DMS79 treated with DMSO at 0.1 percent for 48 hours (cell line): ENCODE data around the gene CEP44.
A peak's percentile ranks its signal among the peaks of the same experiment; 100 is the strongest.
"Not testable (repeated sequence)": the region's sequence is repeated elsewhere in the genome, so short reads cannot be mapped to it uniquely, and the experiment has no call there.

Experiments
- DNase-seq: peaks from one replicate; lab custom pipeline; 2025; lab: John Stamatoyannopoulos, UW

CEP44 gene

GRCh38 chr4:174279433-174280155 is 4.1 kb upstream of the CEP44 start:
- no peak for DNase-seq

- no peak for DNase-seq
Measured at GRCh38 chr4:174281182-174281737, 2.5 kb upstream of the CEP44 start.

DNA sequence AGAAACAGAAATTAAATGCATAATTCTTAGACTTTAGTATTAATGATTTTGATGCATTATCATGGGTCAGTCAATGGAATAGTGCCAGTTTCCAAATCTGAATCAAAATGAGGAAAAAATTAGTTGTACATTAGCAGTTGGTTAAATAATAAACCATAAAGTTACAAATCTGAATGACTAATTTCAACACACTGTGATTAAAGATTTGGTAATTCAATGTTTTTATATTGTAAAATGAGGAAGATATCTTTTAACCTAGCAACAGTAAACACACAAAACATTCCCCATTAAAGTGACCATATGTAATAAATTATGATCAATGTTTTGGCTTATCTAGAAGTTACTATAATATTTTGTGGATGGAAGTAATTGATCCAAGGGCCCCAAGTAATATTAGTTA is 1.8 kb upstream of the CEP44 start:
- no peak for DNase-seq

DNA sequence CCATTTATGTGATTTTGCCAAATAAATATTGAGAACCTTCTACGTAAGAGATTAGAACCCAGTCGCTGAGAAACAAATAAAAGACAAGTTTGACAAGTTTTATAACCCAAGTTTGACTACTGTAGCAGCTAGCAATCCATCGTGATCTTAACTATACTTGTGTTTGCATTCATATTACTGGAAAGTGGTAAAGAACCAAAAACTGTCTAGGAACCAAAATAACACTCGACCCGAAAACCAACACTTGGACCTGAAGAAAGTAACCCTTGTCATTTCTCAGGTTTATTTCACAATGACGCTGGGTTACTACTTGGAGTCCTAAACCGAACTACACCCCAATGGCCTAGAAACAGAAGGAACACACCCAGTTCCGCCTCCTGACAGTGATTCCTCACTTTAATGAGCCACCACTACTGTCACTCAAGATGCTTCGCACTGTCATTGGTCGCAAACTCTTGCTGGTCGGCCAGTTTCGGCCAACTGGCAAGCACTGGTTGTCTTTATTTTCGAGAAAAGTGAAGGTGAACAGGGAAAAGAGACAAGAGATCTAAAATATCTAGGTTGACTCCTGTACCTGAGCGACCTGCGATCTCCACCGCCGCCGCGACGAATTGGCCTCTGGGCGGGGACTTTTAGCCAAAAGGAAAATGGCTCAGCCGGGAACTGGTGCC is 740 bp upstream of the CEP44 start:
- DNase-seq, result peak; percentile 61

DNA sequence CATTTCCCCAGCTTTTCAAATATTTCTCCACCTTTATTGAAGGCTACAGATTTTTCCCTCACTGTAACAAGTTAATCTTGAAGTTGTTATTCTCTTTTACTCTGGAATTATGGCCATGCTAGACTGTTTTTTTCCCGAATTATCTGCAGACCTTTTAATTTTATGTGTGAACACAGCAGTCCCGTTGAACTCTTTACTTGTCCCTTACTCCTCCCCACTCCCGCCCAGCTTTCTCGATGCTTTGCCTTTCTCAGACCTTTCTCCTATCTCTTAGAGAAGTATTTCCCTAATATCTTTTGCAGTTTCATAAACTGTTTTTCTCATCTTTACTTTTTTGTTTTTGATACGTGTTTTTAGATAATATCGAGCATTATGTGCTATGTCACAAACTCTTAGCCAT is 776 bp downstream of the CEP44 start:
- no peak for DNase-seq

GRCh38 chr4:174286870-174287269 is 3.2 kb downstream of the CEP44 start:
- no peak for DNase-seq

DNA sequence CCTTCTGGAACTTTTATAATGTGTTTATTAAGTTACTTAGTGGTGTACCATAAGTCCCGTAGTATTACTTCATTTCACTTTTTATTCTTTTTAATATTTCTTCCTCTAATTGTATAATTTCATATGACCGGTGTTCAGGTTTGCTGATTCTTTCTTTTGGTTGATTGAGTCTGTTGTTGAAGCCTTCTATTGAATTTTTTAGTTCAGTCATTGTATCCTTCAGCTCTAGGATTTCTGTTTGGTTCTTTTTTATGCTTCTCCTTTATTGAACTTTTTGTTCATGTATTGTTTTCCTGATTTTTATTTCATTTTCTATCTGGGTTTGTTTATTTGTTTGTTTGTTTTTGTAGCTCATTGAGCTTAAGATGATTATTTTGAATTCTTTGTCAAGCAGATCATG is 8.8 kb downstream of the CEP44 start:
- DNase-seq, result no peak

DNA sequence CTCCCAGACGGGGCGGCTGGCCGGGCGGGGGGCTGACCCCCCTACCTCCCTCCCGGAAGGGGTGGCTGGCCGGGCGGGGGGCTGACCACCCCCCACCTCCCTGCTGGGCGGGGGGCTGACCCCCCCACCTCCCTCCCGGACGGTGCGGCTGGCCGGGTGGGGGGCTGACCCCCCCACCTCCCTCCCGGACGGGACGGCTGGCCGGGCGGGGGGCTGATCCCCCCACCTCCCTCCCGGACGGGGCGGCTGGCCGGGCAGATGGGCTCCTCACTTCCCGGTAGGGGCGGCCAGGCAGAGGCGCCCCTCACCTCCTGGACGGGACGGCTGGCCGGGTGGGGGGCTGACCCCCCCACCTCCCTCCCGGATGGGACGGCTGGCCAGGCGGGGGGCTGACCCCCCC is 10.9 kb downstream of the CEP44 start:
- not testable (repeated sequence) for DNase-seq

- DNase-seq, result not testable (repeated sequence)
Measured at GRCh38 chr4:174295142-174295541, 11.4 kb downstream of the CEP44 start.

- DNase-seq, result no peak
Measured at GRCh38 chr4:174303687-174304086, 20.0 kb downstream of the CEP44 start.

- no peak for DNase-seq
Measured at GRCh38 chr4:174304664-174305063, 21.0 kb downstream of the CEP44 start.

GRCh38 chr4:174305961-174306360 is 22.2 kb downstream of the CEP44 start:
- no peak for DNase-seq

DNA sequence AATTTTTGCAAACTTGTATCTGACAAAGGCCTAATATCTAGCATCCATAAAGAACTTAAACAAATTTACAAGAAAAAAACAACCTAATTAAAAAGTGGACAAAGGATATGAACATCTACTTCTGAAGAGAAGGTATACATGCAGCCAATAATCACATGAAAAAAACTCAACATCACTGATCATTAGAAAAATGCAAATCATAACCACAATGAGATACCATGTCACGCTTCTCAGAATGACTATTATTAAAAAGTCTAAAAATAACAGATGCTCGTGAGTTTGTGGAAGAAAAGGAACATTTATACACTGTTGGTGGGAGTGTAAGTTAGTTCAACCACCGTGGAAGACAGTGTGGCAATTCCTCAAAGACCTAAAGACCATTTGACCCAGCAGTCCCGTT is 24.0 kb downstream of the CEP44 start:
- DNase-seq, result no peak

DNA sequence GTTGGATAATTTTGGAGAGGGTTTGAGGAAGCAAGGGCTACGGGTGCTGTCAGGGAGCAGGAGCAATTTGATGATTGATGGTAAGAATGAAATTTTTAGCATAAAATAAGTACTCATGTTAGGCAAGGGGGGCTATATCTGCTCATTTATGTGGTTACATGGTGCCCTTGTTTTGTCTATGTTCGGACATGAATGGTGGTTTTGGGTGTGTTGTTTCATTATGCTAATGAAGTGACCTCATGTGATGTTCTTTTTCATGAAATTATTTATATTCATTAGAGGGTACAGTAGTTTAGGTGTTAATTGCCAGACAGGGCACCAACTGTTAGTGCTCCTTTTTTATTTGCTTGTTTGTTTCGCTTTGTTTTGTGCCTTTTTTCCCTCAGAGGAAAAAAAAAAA is 29.3 kb downstream of the CEP44 start:
- no peak for DNase-seq

- DNase-seq, result no peak
Measured at GRCh38 chr4:174314274-174314673, 30.6 kb downstream of the CEP44 start.

DNA sequence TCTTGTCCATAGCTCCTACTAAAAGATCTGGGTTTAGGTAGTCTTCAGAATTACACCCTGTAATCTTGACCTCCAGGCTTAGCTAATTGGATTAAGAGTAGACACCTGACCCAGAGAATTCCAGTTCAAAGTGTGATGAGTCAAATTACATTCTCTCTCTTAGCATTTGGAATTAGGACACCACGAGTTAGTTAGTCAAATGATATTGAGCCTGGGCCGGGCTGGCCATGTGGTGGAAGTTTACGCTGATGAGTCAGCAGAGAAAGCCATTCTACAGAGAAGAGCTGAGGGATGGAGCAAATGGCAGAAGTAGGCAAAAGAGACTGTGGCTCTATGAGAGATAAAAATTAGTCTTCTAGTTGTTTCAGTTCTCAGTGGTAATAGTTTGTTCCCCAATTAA is 31.1 kb downstream of the CEP44 start:
- DNase-seq, result no peak

DNA sequence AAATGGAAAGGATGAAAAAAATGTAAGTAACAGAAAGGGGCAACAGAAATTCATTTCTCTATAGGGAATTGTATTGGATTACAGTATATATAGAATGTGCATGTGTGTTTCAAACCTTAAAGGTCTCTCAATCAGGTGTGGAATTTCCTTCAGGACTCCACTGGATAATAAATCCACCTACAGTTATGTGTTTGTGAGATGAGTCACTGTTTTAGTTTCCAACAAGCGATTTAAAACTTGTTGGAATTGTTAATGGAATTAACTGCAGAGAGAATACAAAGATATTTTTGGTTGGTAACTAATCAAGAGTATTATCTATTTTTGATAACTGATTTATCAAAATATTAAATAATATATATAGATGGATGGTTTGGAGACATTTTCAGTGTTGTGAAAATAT is 32.8 kb downstream of the CEP44 start:
- DNase-seq, result no peak

GRCh38 chr4:174316954-174317353 is 33.2 kb downstream of the CEP44 start:
- no peak for DNase-seq

GRCh38 chr4:174317531-174317930 is 33.8 kb downstream of the CEP44 start:
- DNase-seq, result no peak

DNA sequence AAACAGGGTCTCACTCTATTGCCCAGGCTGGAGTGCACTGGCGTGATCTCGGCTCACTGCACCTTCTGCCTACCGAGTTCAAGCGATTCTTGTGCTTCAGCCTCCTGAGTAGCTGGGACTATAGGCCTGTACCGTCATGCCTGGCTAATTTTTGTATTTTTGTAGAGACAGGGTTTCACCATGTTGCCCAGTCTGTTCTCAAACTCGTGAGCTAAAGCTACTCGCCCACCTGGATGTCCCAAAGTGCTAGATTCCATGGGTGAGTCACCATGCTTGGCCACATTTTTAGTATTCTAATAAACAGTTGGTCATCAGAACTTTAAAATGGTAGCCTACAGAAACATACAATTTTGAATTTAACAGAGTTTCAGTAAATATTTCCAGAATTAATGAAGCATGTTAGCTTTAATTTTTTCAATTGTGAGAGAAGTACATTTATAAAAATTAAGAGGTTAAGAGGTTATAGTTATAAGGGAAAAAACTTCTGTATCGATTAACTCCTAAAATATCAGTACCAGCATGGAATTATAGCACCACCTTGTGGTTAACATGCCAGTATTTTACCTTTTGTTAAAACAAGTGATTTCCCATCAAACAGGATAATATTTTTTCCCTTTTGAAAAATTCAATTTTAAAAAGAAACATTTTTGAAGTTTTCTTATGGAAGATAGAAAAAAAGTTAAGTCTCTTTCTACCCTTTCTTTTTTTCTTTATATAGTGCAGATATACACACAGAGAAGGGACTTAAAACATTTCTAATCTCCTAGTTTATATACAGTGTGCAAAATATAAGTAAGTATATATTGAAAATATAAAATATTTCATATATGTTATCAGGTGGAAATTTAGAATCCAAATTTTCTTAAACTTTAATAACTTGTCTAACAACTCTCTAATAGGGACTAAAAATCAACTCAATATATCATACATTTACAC is 35.4 kb downstream of the CEP44 start:
- peak; percentile 7 for DNase-seq

GRCh38 chr4:174320494-174321199 is 36.9 kb downstream of the CEP44 start:
- DNase-seq, result no peak

DNA sequence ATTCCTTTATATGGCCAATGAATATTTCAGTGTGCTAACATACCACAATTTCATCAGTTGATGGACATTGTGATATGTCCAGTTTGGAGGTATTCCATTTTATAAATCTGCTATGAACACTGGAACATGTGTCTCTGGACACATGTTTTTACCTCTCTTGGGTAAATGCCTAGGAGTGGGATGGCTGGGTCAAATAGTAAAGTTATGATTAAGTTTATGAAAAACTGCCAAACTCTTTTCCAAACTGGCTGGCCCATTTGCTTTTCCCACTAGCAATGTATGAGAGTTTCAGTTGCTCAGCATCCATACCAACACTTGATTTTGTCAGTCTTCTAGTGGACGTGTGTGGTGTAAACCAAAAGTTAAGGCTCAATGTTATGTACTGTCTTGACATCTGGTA is 40.5 kb downstream of the CEP44 start:
- no peak for DNase-seq
